ENCODE results near the gene RNF223.
"Not testable (repeated sequence)": the region's sequence is repeated elsewhere in the genome, so short reads cannot be mapped to it uniquely, and the experiment has no call there.

RNF223 gene

GRCh38 chr1:1069711-1070676 is 4.1 kb downstream of the RNF223 start:
- no peak for DNase-seq

DNA sequence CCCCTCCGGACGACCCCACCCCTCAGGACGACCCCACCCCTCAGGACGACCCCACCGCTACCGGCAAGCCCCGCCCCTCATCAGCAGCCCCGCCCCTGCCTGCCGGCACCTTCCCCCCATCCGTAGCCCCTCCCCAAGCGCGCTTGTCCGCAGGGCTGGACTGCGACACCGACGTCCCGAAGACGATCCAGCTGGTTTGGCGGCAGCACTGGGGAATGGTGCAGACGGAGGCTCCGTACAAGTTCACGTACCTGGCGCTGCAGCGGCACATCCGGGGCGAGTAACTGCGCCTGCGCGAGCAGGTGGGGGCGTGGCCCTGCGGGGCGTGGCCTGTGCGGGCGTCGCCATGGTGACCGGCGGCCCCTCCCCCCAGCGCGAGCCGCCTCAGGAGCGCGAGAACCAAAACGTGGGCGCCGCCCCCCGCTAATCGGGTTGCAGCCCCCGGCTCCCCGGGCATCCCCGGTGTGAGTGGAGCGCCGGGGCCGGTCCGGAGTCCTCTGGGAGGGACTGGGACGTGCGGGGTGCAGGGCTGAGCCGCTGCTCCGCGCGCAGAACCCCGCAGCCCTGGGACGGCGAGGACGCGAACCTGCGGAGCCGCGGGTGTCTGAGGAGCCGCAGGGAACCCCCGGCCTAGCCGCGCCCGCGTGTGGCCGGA is 4.9 kb downstream of the RNF223 start:
- DNase-seq = peak; percentile 87

- DNase-seq = no peak
Observed at GRCh38 chr1:1068517-1069055, 5.5 kb downstream of the RNF223 start.

DNA sequence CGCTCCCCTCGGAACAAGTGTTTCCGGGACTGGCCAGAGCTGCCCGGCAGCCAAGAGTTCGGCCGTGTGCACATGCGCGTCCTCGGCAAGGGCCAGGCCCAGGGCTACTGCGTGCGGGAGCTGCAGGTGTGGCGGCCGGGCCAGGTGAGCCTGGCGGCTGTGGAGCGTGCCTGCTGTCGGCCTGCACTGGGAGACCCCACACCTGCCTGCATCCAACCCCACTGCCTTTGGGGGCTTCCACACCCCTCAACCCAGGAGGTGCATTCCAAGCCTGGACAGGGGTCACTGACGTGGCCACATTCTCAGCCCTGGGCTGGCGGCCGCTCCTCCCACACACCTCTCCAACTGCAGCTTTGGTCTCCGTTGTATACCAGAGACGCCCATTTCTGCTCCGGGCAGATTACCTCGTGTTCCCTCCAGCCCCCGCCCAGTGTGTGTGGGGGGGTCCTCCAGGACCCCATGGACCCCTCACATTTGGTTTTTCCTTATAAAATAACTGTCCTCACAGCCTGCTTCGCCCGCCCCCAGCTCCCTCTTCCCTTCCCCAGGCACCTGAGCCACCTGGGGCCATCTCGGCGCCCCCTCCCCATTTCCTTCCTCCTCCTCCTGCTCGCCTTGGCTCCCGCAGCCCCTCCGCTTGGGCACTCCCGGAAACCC is 6.1 kb downstream of the RNF223 start:
- DNase-seq = no peak

DNA sequence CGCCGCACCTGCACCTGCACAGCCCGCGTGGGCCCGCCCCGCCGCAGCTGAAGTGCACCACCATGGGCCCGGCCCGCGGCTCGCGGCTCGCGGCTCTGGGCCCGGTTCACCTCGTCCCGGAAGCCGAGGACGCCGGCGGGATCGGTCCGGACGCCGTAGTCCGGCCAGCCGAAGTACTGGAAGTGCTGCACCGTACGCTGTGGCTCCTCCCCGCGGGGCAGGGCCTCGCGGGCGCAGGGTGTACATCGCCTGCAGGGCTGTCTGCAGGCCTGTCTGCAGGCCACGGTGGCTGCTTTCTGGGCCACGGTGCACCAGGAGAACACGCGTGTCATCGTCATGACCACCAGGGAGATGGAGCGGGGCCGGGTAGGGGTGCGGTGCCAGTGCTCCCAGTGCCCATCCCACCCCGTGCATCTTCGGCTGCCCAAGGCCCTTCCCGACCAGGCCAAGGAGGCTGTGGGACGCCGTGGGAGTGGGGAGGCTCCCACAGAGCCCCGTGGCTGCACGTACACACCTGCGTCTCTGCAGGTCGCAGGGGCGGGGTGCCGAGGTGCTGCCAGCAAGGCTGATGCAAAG is 6.7 kb downstream of the RNF223 start:
- no peak for DNase-seq

- DNase-seq = peak; percentile 40
Observed at GRCh38 chr1:1066403-1067283, 7.5 kb downstream of the RNF223 start.

DNA sequence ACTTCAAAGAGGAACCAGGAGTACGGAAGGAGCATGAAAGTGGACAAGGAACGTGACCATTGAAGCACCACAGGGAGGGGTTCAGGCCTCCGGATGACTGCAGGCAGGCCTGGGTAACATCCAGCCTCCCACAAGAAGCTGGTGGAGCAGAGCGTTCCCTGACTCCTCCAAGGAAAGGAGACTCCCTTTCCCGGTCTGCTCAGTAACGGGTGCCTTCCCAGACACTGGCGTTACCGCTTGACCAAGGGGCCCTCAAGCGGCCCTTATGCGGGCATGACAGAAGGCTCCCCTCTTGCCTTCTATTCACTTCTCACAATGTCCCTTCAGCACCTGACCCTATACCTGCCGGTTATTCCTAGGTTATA is 8.2 kb downstream of the RNF223 start:
- not testable (repeated sequence) for DNase-seq

GRCh38 chr1:1065265-1065939 is 8.7 kb downstream of the RNF223 start:
- no peak for DNase-seq

DNA sequence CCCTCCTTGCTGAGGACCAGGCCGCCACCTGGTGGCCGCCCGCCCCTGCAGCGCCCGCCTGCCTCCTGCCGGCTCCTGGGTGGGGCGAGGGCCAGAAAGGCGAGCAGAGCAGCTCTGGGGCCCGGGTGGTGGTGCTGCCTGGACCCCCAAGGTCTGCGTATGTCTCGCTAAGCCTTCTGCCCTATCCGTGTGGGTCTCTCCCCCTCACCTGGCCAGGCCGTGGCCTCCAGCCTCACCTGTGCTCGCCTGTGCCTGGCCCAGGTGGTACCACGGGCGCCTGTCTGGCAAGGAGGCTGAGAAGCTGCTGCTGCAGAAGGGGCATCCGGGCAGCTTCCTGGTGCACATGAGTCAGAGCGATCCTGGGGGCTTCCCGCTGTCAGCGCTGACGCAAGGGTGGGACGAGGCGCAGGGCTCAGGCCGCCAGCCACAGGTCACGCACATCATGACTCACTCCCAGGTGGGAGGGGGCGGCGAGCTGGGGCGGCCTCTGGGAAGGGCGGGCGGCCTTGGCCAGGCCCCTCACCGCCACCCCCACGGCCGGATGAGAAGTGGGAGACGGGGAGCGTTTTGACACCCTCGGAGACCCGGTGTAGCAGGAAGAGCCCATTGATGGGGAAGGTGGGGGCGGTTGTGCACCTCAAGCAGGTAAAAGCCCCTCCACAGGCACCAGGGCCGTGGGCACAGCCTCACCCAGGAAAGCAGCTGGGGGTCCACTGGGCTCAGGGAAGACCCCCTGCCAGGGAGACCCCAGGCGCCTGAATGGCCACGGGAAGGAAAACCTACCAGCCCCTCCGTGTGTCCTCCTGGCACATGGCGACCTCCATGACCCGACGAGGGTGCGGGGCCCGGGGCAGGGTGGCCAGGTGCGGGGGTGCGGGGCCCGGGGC is 9.9 kb downstream of the RNF223 start:
- DNase-seq = peak; percentile 94

- DNase-seq = no peak
Observed at GRCh38 chr1:1063261-1063944, 10.7 kb downstream of the RNF223 start.

GRCh38 chr1:1062348-1063163 is 11.6 kb downstream of the RNF223 start:
- DNase-seq = no peak

- DNase-seq = no peak
Observed at GRCh38 chr1:1061682-1062345, 12.3 kb downstream of the RNF223 start.

- DNase-seq = no peak
Observed at GRCh38 chr1:1060281-1061000, 13.7 kb downstream of the RNF223 start.

GRCh38 chr1:1059494-1060280 is 14.4 kb downstream of the RNF223 start:
- DNase-seq = peak; percentile 94

DNA sequence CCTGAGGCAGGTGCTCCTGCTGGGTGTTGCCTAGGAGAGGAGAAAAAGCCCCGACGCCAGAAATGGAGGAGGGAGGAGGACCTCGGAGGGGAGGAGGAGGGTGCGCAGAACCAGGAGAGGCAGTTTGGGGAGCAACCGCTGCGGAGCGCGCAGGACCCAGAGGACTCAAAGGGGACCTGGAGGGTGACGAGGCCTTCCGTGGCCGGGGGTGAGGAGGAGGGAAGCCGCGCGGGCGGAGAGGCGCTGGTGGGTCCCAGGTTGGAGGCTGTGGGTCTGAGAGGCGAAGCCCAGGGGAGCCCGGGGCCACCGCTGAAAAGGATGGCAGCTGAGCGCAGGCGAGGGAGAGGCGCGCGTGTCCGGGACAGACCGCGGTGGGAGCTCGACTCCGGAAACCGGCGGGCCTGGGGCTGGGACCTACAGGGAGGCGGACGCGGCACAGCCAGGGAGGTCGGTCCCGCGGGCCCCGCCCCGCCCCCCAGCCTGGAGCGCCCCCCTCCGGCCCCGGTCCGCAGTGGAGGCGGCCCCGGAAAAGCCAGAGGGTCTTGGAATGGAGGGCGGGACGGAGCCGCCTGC is 15.1 kb downstream of the RNF223 start:
- DNase-seq = peak; percentile 57
